Measurements from ENCODE around the gene TMUB1. TPM values are rescaled to one million over a fixed set of nuclear protein-coding genes. Genes with fewer than 3 reads are reported as not detected.

Gene TMUB1
- total and polyA plus RNA-seq, 2 donors from 2014 or later, result 36.9 to 79.9 TPM

DNA sequence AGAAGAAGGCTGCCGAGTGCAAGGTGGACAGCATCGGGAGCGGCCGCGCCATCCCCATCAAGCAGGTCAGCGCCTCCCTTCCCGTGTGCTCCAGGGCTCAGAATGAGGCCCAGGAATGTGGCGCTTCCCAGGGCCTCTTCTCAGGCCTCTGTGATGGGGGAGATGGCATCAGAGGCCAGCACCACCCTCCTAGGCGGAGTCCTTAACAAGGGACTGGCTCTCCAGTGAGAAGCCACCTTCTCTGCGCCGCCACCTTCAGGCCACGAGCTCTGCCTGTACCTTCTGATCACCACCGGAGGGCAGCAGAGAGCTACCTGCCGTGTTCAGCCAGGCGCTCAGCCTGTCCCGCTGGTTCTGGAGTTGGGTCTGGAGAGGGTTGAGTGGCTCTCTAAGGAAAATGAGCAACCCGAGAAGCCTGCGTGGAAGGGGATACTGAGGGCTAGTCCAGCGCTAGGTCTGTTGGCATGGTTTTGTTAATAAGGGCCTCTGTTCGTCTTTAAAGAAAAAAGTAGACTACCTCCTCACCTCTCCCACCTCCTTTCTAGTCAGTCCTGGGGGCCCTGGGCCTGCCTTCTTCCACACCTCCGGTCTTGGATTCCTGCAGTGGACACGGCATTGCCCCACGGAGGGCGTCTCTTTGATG, 40.6 kb upstream of the TMUB1 start:
- peak; percentile 88 to 93 (median 92) for DNase-seq
- intact Hi-C loops (cut with DNase I), result no loop called here
- TF ChIP-seq, protein P1, sequence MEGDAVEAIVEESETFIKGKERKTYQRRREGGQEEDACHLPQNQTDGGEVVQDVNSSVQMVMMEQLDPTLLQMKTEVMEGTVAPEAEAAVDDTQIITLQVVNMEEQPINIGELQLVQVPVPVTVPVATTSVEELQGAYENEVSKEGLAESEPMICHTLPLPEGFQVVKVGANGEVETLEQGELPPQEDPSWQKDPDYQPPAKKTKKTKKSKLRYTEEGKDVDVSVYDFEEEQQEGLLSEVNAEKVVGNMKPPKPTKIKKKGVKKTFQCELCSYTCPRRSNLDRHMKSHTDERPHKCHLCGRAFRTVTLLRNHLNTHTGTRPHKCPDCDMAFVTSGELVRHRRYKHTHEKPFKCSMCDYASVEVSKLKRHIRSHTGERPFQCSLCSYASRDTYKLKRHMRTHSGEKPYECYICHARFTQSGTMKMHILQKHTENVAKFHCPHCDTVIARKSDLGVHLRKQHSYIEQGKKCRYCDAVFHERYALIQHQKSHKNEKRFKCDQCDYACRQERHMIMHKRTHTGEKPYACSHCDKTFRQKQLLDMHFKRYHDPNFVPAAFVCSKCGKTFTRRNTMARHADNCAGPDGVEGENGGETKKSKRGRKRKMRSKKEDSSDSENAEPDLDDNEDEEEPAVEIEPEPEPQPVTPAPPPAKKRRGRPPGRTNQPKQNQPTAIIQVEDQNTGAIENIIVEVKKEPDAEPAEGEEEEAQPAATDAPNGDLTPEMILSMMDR (IDR thresholded peaks at IDR 0.05; ENCODE audit: borderline replicate concordance, extremely low read depth, insufficient read depth), result peak; percentile 100
- no peak overlapping the region for H3K4me3 ChIP-seq (ENCODE audit: low read length in 3 of 3)
- H3K27me3 ChIP-seq (ENCODE audit: control insufficient read depth, insufficient read depth, low read length), result no peaks in the 10 kb centered on the region
- no peak for FAIRE-seq
- H3K27ac ChIP-seq (ENCODE audit: low read depth in 2 of 2, low read length in 2 of 2), result no peak overlapping the region
- peaks cover 0 to 5% (median 0%) of the 10 kb centered on the region in 3 donors for H3K4me1 ChIP-seq (ENCODE audit: control insufficient read depth in 2 of 3, insufficient read depth in 2 of 3, low read depth in 1 of 3, low read length in 3 of 3)
- no peak overlapping the region for H3K9ac ChIP-seq (ENCODE audit: low read length in 3 of 3)
- H3K36me3 ChIP-seq (ENCODE audit: control insufficient read depth in 2 of 3, insufficient read depth in 3 of 3, low read length in 3 of 3), result peaks cover 0 to 34% (median 20%) of the 10 kb centered on the region in 3 donors
- no peaks in the 10 kb centered on the region for H3K9me3 ChIP-seq (ENCODE audit: control insufficient read depth in 2 of 3, insufficient read depth in 1 of 3, low read length in 3 of 3)

DNA sequence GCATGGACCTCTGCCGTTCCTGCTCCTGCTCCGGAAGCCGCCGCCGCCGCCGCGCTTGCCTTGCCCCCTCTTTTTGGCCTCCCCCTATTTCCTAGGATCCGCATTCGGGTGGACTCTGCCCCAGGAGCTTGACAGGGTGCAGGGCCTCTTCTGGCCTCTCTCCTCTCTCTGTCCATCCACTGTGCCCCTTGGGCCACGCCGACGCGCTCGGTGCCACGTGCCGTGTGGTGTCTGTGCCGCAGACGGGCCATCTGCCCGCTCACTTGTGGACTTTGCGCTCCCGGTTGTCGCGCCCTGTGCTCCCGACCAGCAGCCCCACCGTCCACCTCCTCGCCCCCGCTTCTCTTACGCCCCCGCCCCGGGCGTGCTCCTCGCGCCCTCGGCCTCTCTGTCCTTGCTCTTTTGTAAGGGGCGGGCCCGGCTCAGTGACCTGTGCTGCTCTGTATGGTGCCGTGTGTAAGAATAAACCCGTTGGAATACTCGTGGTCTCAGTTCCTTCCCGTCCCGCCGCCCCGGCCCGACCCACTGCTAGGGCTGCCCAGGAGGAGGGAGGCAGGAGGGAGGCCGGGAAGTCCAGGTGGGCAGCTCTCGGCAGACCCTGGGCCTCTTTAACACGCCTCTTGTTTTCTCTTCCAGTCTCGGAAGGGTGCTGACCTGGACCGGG, 40.0 kb upstream of the TMUB1 start:
- peaks cover 0 to 35% (median 17%) of the 10 kb centered on the region in 3 donors for H3K36me3 ChIP-seq (ENCODE audit: control insufficient read depth in 2 of 3, insufficient read depth in 3 of 3, low read length in 3 of 3)
- intact Hi-C loops (cut with DNase I), result no loop called here
- H3K27me3 ChIP-seq (ENCODE audit: control insufficient read depth, insufficient read depth, low read length), result no peaks in the 10 kb centered on the region
- H3K4me1 ChIP-seq (ENCODE audit: control insufficient read depth in 2 of 3, insufficient read depth in 2 of 3, low read depth in 1 of 3, low read length in 3 of 3), result peaks cover 0 to 5% (median 0%) of the 10 kb centered on the region in 3 donors
- FAIRE-seq (no peak), DNase-seq (peak in 1 of 5 donors; percentile 64)
- TF ChIP-seq, protein P1 (IDR thresholded peaks at IDR 0.05; ENCODE audit: borderline replicate concordance, extremely low read depth, insufficient read depth), result no peak
- H3K27ac ChIP-seq (ENCODE audit: low read depth in 2 of 2, low read length in 2 of 2), result no peak overlapping the region
- H3K9ac ChIP-seq (ENCODE audit: low read length in 3 of 3), result no peak overlapping the region
- no peak overlapping the region for H3K4me3 ChIP-seq (ENCODE audit: low read length in 3 of 3)
- no peaks in the 10 kb centered on the region for H3K9me3 ChIP-seq (ENCODE audit: control insufficient read depth in 2 of 3, insufficient read depth in 1 of 3, low read length in 3 of 3)

GRCh38 chr7:151122796-151123157, 39.5 kb upstream of the TMUB1 start:
- Histone ChIP-seq H3K9ac (ENCODE audit: low read length in 3 of 3) (no peak overlapping the region), H3K36me3 (ENCODE audit: control insufficient read depth in 2 of 3, insufficient read depth in 3 of 3, low read length in 3 of 3) (peaks cover 0 to 30% (median 14%) of the 10 kb centered on the region in 3 donors), H3K27ac (ENCODE audit: low read depth in 2 of 2, low read length in 2 of 2) (no peak overlapping the region), H3K4me1 (ENCODE audit: control insufficient read depth in 2 of 3, insufficient read depth in 2 of 3, low read depth in 1 of 3, low read length in 3 of 3) (peaks cover 0 to 5% (median 0%) of the 10 kb centered on the region in 3 donors), H3K27me3 (ENCODE audit: control insufficient read depth, insufficient read depth, low read length) (no peaks in the 10 kb centered on the region), H3K9me3 (ENCODE audit: control insufficient read depth in 2 of 3, insufficient read depth in 1 of 3, low read length in 3 of 3) (no peaks in the 10 kb centered on the region), H3K4me3 (ENCODE audit: low read length in 3 of 3) (no peak overlapping the region)
- TF ChIP-seq, protein P1 (IDR thresholded peaks at IDR 0.05; ENCODE audit: borderline replicate concordance, extremely low read depth, insufficient read depth), result no peak
- FAIRE-seq, result no peak
- peak in 1 of 5 donors; percentile 47 for DNase-seq
- intact Hi-C loops (cut with DNase I), result no loop called here
